NT2/D1 (cell line): ENCODE measurements around the gene OR5C1.

Experiments
- SUZ12 ChIP-seq: IDR thresholded peaks from 2 replicates; pipeline ENCODE4 v1.6.1; 2011; ENCODE audit not compliant: insufficient read length, insufficient read depth; ENCODE audit errors: extremely low read depth
- YY1 ChIP-seq: IDR thresholded peaks from 2 replicates; pipeline ENCODE4 v1.6.1; 2011; ENCODE audit not compliant: insufficient read length, insufficient read depth
- ZNF274 ChIP-seq: IDR thresholded peaks from 2 replicates; pipeline ENCODE4 v1.6.1; 2011; ENCODE audit warnings: mild to moderate bottlenecking, low read depth, low read length

DNA sequence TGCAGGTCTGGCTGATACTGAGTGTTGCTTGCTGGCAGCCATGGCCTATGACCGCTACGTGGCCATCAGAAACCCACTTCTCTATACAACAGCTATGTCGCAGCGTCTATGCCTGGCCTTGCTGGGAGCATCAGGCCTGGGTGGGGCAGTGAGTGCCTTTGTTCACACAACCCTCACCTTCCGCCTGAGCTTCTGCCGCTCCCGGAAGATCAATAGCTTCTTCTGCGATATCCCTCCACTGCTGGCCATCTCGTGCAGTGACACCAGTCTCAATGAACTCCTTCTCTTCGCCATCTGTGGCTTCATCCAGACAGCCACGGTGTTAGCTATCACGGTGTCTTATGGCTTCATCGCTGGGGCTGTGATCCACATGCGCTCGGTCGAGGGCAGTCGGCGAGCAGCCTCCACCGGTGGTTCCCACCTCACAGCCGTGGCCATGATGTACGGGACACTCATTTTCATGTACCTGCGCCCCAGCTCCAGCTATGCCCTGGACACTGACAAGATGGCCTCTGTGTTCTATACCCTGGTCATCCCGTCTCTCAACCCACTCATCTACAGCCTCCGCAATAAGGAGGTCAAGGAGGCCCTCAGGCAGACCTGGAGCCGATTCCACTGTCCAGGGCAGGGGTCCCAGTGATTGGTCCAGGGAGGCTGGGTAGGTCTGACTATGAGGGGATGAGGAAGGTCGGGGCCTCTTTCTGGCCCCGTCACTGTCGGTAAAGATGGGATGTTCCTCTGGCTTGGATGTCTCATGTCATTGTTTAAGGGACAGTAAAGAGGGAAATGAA, 718 bp downstream of the OR5C1 start:
- TF ChIP-seq YY1 (no peak), ZNF274 (no peak), SUZ12 (no peak)
